ENCODE data around the gene PDZRN3. TPM values are rescaled to one million over a fixed set of nuclear protein-coding genes. Genes with fewer than 3 reads are reported as not detected.

Gene PDZRN3
- total RNA-seq, 1 donor from 2014 or later, result 3.4 TPM

GRCh38 chr3:73389117-73389813 is 235.5 kb downstream of the PDZRN3 start:
- Mint-ChIP-seq H3K27ac (no peak overlapping the region), H3K27me3 (ENCODE audit: insufficient read depth, low read depth) (peaks cover 2% of the 10 kb centered on the region), H3K4me1 (peaks cover 6% of the 10 kb centered on the region), H3K36me3 (peaks cover 31% of the 10 kb centered on the region), H3K9me3 (no peaks in the 10 kb centered on the region), H3K4me3 (no peak overlapping the region)
- H4K20me1 ChIP-seq (ENCODE audit: low read depth), result no peaks in the 10 kb centered on the region
- no peaks in the 10 kb centered on the region for H3K4me1 ChIP-seq
- H3K4me2 ChIP-seq, result no peak overlapping the region
- no peaks in the 10 kb centered on the region for H3K36me3 ChIP-seq
- no peak overlapping the region for H3K27ac ChIP-seq
- no peak overlapping the region for H2AFZ ChIP-seq (replicated peaks)
- H3K79me2 ChIP-seq (ENCODE audit: low read depth), result no peaks in the 10 kb centered on the region
- TF ChIP-seq CTCF (IDR thresholded peaks at IDR 0.05) (no peak), EZH2phosphoT487 (IDR thresholded peaks at IDR 0.05) (no peak), EZH2 (IDR thresholded peaks at IDR 0.05) (no peak)
- DNase-seq (ENCODE audit: low spot score), result no peak
- H3K9me3 ChIP-seq (ENCODE audit: low read depth), result no peaks in the 10 kb centered on the region
- no peaks in the 10 kb centered on the region for H3F3A ChIP-seq (ENCODE audit: low read depth)
- no peak overlapping the region for H3K4me3 ChIP-seq
- H3K9ac ChIP-seq, result no peak overlapping the region
- no peaks in the 10 kb centered on the region for H3K27me3 ChIP-seq

- Histone ChIP-seq H3K36me3 (no peaks in the 10 kb centered on the region), H3K9me3 (ENCODE audit: low read depth) (no peaks in the 10 kb centered on the region), H3K79me2 (ENCODE audit: low read depth) (no peaks in the 10 kb centered on the region), H3K9ac (no peak overlapping the region), H3K27me3 (no peaks in the 10 kb centered on the region), H3K4me1 (no peaks in the 10 kb centered on the region), H4K20me1 (ENCODE audit: low read depth) (no peaks in the 10 kb centered on the region), H3K27ac (no peak overlapping the region), H3K4me3 (no peak overlapping the region), H2AFZ (replicated peaks) (no peak overlapping the region), H3F3A (ENCODE audit: low read depth) (no peaks in the 10 kb centered on the region), H3K4me2 (no peak overlapping the region)
- DNase-seq (ENCODE audit: low spot score), result no peak
- H3K36me3 Mint-ChIP-seq, result peaks cover 44% of the 10 kb centered on the region
- H3K27me3 Mint-ChIP-seq (ENCODE audit: insufficient read depth, low read depth), result peaks cover 2% of the 10 kb centered on the region
- H3K27ac Mint-ChIP-seq, result no peak overlapping the region
- no peaks in the 10 kb centered on the region for H3K9me3 Mint-ChIP-seq
- H3K4me3 Mint-ChIP-seq, result no peak overlapping the region
- no peak for TF ChIP-seq EZH2phosphoT487 (IDR thresholded peaks at IDR 0.05)
- no peak for TF ChIP-seq CTCF (IDR thresholded peaks at IDR 0.05)
- no peak for TF ChIP-seq EZH2 (IDR thresholded peaks at IDR 0.05)
- H3K4me1 Mint-ChIP-seq, result peaks cover 6% of the 10 kb centered on the region
Measured at GRCh38 chr3:73385568-73385967, 239.2 kb downstream of the PDZRN3 start.

GRCh38 chr3:73384091-73384906 is 240.4 kb downstream of the PDZRN3 start:
- H3K4me1 ChIP-seq, result peaks cover under 1% of the 10 kb centered on the region
- peaks cover 2% of the 10 kb centered on the region for H3K27me3 Mint-ChIP-seq (ENCODE audit: insufficient read depth, low read depth)
- H3K4me1 Mint-ChIP-seq, result peaks cover 10% of the 10 kb centered on the region
- no peak overlapping the region for H3K4me2 ChIP-seq
- no peaks in the 10 kb centered on the region for H4K20me1 ChIP-seq (ENCODE audit: low read depth)
- no peak overlapping the region for H3K4me3 Mint-ChIP-seq
- no peaks in the 10 kb centered on the region for H3F3A ChIP-seq (ENCODE audit: low read depth)
- no peak overlapping the region for H3K4me3 ChIP-seq
- no peak overlapping the region for H3K9ac ChIP-seq
- DNase-seq (ENCODE audit: low spot score), result no peak
- no peak overlapping the region for H2AFZ ChIP-seq (replicated peaks)
- H3K27me3 ChIP-seq, result no peaks in the 10 kb centered on the region
- no peak overlapping the region for H3K27ac ChIP-seq
- peaks cover 38% of the 10 kb centered on the region for H3K36me3 Mint-ChIP-seq
- no peaks in the 10 kb centered on the region for H3K9me3 Mint-ChIP-seq
- H3K79me2 ChIP-seq (ENCODE audit: low read depth), result no peaks in the 10 kb centered on the region
- no peaks in the 10 kb centered on the region for H3K9me3 ChIP-seq (ENCODE audit: low read depth)
- TF ChIP-seq EZH2 (IDR thresholded peaks at IDR 0.05) (no peak), CTCF (IDR thresholded peaks at IDR 0.05) (no peak), EZH2phosphoT487 (IDR thresholded peaks at IDR 0.05) (no peak)
- no peak overlapping the region for H3K27ac Mint-ChIP-seq
- H3K36me3 ChIP-seq, result no peaks in the 10 kb centered on the region
